ENCODE results near the gene CYYR1. TPM values are rescaled to one million over a fixed set of nuclear protein-coding genes. Genes with fewer than 3 reads are reported as not detected.

The CYYR1 gene
- polyA plus RNA-seq, 2 of the 4 experiments (the other 2 are of a cell fraction): not detected

- Histone ChIP-seq H3K4me2 (no peak overlapping the region), H3K9me3 (no peaks in the 10 kb centered on the region), H3K4me3 (no peak overlapping the region), H3K4me1 (no peaks in the 10 kb centered on the region), H3K27ac (no peak overlapping the region)
- DNase-seq (ENCODE audit: low read depth in 1 of 2, low spot score in 1 of 2): no peak
- no peak for ATAC-seq
- ChIA-PET CTCF (no interaction called here), POLR2A (no interaction called here)
- FAIRE-seq: no peak
- WGBS (ENCODE audit: missing lambda C conversion rate): 25% methylated on average over 3 of the region's 3 CpGs
- TF ChIP-seq NPAS2 (CRISPR knock-in tag; IDR thresholded peaks at IDR 0.05; ENCODE audit: borderline replicate concordance): no peak
- TF ChIP-seq ZC3H11A (IDR thresholded peaks at IDR 0.05): no peak
- TF ChIP-seq, protein P1, sequence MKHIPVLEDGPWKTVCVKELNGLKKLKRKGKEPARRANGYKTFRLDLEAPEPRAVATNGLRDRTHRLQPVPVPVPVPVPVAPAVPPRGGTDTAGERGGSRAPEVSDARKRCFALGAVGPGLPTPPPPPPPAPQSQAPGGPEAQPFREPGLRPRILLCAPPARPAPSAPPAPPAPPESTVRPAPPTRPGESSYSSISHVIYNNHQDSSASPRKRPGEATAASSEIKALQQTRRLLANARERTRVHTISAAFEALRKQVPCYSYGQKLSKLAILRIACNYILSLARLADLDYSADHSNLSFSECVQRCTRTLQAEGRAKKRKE (CRISPR knock-in tag; IDR thresholded peaks at IDR 0.05; ENCODE audit: low read depth): no peak
- no peak for TF ChIP-seq HES2 (IDR thresholded peaks at IDR 0.05)
- no peak for TF ChIP-seq JUNB (IDR thresholded peaks at IDR 0.05)
- TF ChIP-seq KDM1A (IDR thresholded peaks at IDR 0.05; ENCODE audit: low read depth): no peak
- TF ChIP-seq CBX2 (IDR thresholded peaks at IDR 0.05; ENCODE audit: borderline replicate concordance, low read depth): no peak
- no peak for TF ChIP-seq EHMT2 (IDR thresholded peaks at IDR 0.05; ENCODE audit: low read depth)
- TF ChIP-seq RNF2 (IDR thresholded peaks at IDR 0.05; ENCODE audit: borderline replicate concordance, low read depth): no peak
- no peak for TF ChIP-seq USF2 (IDR thresholded peaks at IDR 0.05)
- TF ChIP-seq ZFP36 (IDR thresholded peaks at IDR 0.05; ENCODE audit: borderline replicate concordance, partially characterized antibody): no peak
- no peak for TF ChIP-seq CHD2 (IDR thresholded peaks at IDR 0.05; ENCODE audit: low read length, partially characterized antibody)
Measured at GRCh38 chr21:26447932-26448475, 125.1 kb downstream of the CYYR1 start.

GRCh38 chr21:26445440-26445839 is 127.6 kb downstream of the CYYR1 start:
- no peaks in the 10 kb centered on the region for H3K4me1 ChIP-seq
- H3K9me3 ChIP-seq: no peaks in the 10 kb centered on the region
- ATAC-seq (no peak), DNase-seq (ENCODE audit: low read depth in 1 of 2, low spot score in 1 of 2) (no peak), FAIRE-seq (no peak)
- H3K4me3 ChIP-seq: no peak overlapping the region
- TF ChIP-seq ZC3H11A (IDR thresholded peaks at IDR 0.05): no peak
- no peak for TF ChIP-seq RNF2 (IDR thresholded peaks at IDR 0.05; ENCODE audit: borderline replicate concordance, low read depth)
- no peak for TF ChIP-seq PHF8 (IDR thresholded peaks at IDR 0.05; ENCODE audit: borderline replicate concordance, low read depth)
- TF ChIP-seq JUN (IDR thresholded peaks at IDR 0.05): no peak
- TF ChIP-seq FOSB (CRISPR knock-in tag; IDR thresholded peaks at IDR 0.05): no peak
- no peak for TF ChIP-seq FOSL2 (IDR thresholded peaks at IDR 0.05)
- TF ChIP-seq FOSL2 (CRISPR knock-in tag; IDR thresholded peaks at IDR 0.05): no peak
- no peak for TF ChIP-seq RARB (CRISPR knock-in tag; IDR thresholded peaks at IDR 0.05)
- TF ChIP-seq MAX (IDR thresholded peaks at IDR 0.05): no peak
- no peak for TF ChIP-seq CBX2 (IDR thresholded peaks at IDR 0.05; ENCODE audit: borderline replicate concordance, low read depth)
- no peak for TF ChIP-seq CEBPB (IDR thresholded peaks at IDR 0.05)
- no peak for TF ChIP-seq RFX5 (IDR thresholded peaks at IDR 0.05)
- no peak for TF ChIP-seq NFE2L2 (conservative IDR thresholded peaks at IDR 0.05; ENCODE audit: low read length)
- no peak for TF ChIP-seq EP300 (IDR thresholded peaks at IDR 0.05)
- CTCF ChIA-PET: no interaction called here
- POLR2A ChIA-PET: no interaction called here
- no peak overlapping the region for H3K27ac ChIP-seq
- 22% methylated on average over 1 of the region's 1 CpG for WGBS (ENCODE audit: missing lambda C conversion rate)
- H3K4me2 ChIP-seq: no peak overlapping the region

GRCh38 chr21:26444646-26445045 is 128.4 kb downstream of the CYYR1 start:
- POLR2A ChIA-PET: no interaction called here
- H3K4me1 ChIP-seq: no peaks in the 10 kb centered on the region

More at GRCh38 chr21:26444646-26445045, 128.4 kb downstream of the CYYR1 start:
- TF ChIP-seq ZNF302 (CRISPR knock-in tag; IDR thresholded peaks at IDR 0.05) (no peak), SMC3 (IDR thresholded peaks at IDR 0.05) (no peak), MAZ (IDR thresholded peaks at IDR 0.05; ENCODE audit: borderline replicate concordance, low read depth, low read length) (no peak), MAX (IDR thresholded peaks at IDR 0.05) (no peak), ZSCAN20 (CRISPR knock-in tag; IDR thresholded peaks at IDR 0.05) (no peak), KDM5A (IDR thresholded peaks at IDR 0.05) (no peak)
- ATAC-seq (no peak), FAIRE-seq (no peak), DNase-seq (ENCODE audit: low read depth in 1 of 2, low spot score in 1 of 2) (no peak)
- no peaks in the 10 kb centered on the region for H3K9me3 ChIP-seq
- no peak overlapping the region for H3K27ac ChIP-seq
- H3K4me2 ChIP-seq: no peak overlapping the region
- H3K4me3 ChIP-seq: no peak overlapping the region
- CTCF ChIA-PET: no interaction called here
- WGBS (ENCODE audit: missing lambda C conversion rate): 85% methylated on average over 1 of the region's 1 CpG

Measured in A549 (cell line).